ENCODE measurements around the gene MLLT10. TPM values are rescaled to one million over a fixed set of nuclear protein-coding genes. Genes with fewer than 3 reads are reported as not detected.

Gene MLLT10
- total and polyA plus RNA-seq, 2 donors (not counting 3 experiments of a cell fraction or from before 2014, with no cell fraction given), result 35.4 to 54.0 TPM

DNA sequence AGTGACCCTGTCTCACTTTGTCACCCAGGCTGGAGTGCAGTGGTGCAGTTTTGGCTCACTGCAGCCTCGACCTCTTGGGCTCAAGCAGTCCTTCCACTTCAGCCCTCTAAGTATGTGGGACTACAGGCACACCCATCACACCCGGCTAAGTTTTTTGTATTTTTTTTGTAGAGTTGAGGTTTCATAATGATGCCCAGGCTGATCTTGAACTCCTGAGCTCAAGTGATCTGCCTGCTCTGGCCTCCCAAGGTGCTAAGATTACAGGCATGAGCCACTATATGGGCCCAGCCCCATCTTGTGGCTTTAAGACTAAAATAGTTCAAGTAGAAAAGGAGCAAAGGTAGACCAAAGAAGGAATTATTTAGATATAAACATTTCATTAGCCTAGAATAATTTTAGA, 65.5 kb downstream of the MLLT10 start:
- no peak overlapping the region for H3K4me3 ChIP-seq (replicated peaks in 1 of 3; ENCODE audit: insufficient read depth in 1 of 3, low read depth in 1 of 3, low read length in 3 of 3)
- H2AFZ ChIP-seq (ENCODE audit: low read depth, low read length), result no peak overlapping the region
- no peak overlapping the region for H3K9ac ChIP-seq (replicated peaks; ENCODE audit: extremely low read depth, insufficient read depth, low read length)
- no peaks in the 10 kb centered on the region for H3K4me1 ChIP-seq (ENCODE audit: control insufficient read depth, extremely low read depth, insufficient read depth, low read length)
- H3K4me2 ChIP-seq (ENCODE audit: insufficient read depth, low read length), result no peak overlapping the region
- TF ChIP-seq MYC (IDR thresholded peaks at IDR 0.05; ENCODE audit: low read depth, low read length), result no peak
- no peak for TF ChIP-seq FOS (IDR thresholded peaks at IDR 0.05; ENCODE audit: borderline replicate concordance, insufficient read depth, low read length)
- no peak for TF ChIP-seq JUN (IDR thresholded peaks at IDR 0.05; ENCODE audit: borderline replicate concordance, insufficient read depth, insufficient read length, low read depth)
- no peak for TF ChIP-seq MAX (IDR thresholded peaks at IDR 0.05; ENCODE audit: insufficient read depth, insufficient read length)
- TF ChIP-seq CTCF (IDR thresholded peaks at IDR 0.05; ENCODE audit: extremely low read depth in 1 of 2, insufficient read depth in 1 of 2, low read depth in 1 of 2, low read length in 2 of 2), result no peak
- no peak for TF ChIP-seq POLR2A (IDR thresholded peaks at IDR 0.05; ENCODE audit: low read depth, low read length)
- TF ChIP-seq GATA2 (IDR thresholded peaks at IDR 0.05; ENCODE audit: insufficient read depth, insufficient read length, low read depth, low read length), result no peak
- no peak for TF ChIP-seq POLR2AphosphoS5 (IDR thresholded peaks at IDR 0.05; ENCODE audit: insufficient read depth, low read depth, low read length)
- TF ChIP-seq EZH2 (IDR thresholded peaks at IDR 0.05; ENCODE audit: borderline replicate concordance, low read depth, low read length, severe bottlenecking), result no peak
- ChIA-PET CTCF (interaction anchor here (1.2 kb wide), 1 partner anchor 49 kb away, joined by 3 read pairs; no protein-coding TSS in a partner anchor), POLR2A (no interaction called here)
- BruUV-seq (replicated peaks), result no TSS peak
- H3K27ac ChIP-seq (ENCODE audit: insufficient read depth, low read depth, low read length), result no peak overlapping the region
- intact Hi-C loops (cut with micrococcal nuclease), result no loop called here
- no peaks in the 10 kb centered on the region for H3K9me3 ChIP-seq (replicated peaks; ENCODE audit: control insufficient read depth, insufficient read depth, low read length)
- peaks cover 58% of the 10 kb centered on the region for H3K79me2 ChIP-seq (ENCODE audit: control insufficient read depth, insufficient read depth, low read length)
- FAIRE-seq (no peak), DNase-seq (ENCODE audit: low read depth, low spot score) (no peak)
- H3K27me3 ChIP-seq (ENCODE audit: control insufficient read depth in 2 of 2, insufficient read depth in 2 of 2, low read length in 2 of 2), result no peaks in the 10 kb centered on the region
- H3K36me3 ChIP-seq (ENCODE audit: control insufficient read depth in 2 of 2, extremely low read depth in 1 of 2, insufficient read depth in 2 of 2, low read length in 2 of 2), result no peaks in the 10 kb centered on the region
- H3K9me1 ChIP-seq (replicated peaks; ENCODE audit: control insufficient read depth, extremely low read depth, insufficient read depth, low read length), result no peaks in the 10 kb centered on the region
- H4K20me1 ChIP-seq (replicated peaks; ENCODE audit: control insufficient read depth, extremely low read depth, insufficient read depth, low read length), result no peaks in the 10 kb centered on the region
- dilution Hi-C loops (cut with MboI; ENCODE audit: extremely low pct_ligation_motif_present, low sequenced_read_pairs), result no loop called here

All from endothelial cell of umbilical vein (primary cell).